Skeletal muscle satellite cell (primary cell): ENCODE measurements around the gene TRAFD1.
"Not testable (repeated sequence)": the region's sequence is repeated elsewhere in the genome, so short reads cannot be mapped to it uniquely, and the experiment has no call there.

ENCODE experiments used
- H3K27me3 ChIP-seq: 2 replicates; pipeline ENCODE4 v1.7.0; 2013; ENCODE audit warnings: low read length; ENCODE audit not compliant: control insufficient read depth, insufficient read depth
- H3K36me3 ChIP-seq: 2 replicates; pipeline ENCODE4 v1.7.0; 2013; ENCODE audit warnings: mild to moderate bottlenecking, control low read depth, low read length; ENCODE audit not compliant: insufficient read depth
- H3K4me1 ChIP-seq: 2 replicates; pipeline ENCODE4 v1.7.0; 2013; ENCODE audit warnings: low read length; ENCODE audit not compliant: control insufficient read depth, insufficient read depth
- H3K4me2 ChIP-seq: 2 replicates; pipeline ENCODE4 v1.7.0; 2013; ENCODE audit warnings: mild to moderate bottlenecking, low read length
- H3K4me3 ChIP-seq: 2 replicates; pipeline ENCODE4 v1.7.0; 2013; ENCODE audit warnings: low read length
- H3K9ac ChIP-seq: 2 replicates; pipeline ENCODE4 v1.7.0; 2013; ENCODE audit warnings: mild to moderate bottlenecking, low read depth, low read length, moderate library complexity
- H3K9me3 ChIP-seq: replicated peaks from 2 replicates; pipeline ENCODE4 v1.7.0; 2013; ENCODE audit warnings: mild to moderate bottlenecking, control low read depth, low read length

The TRAFD1 gene

GRCh38 chr12:112103758-112104503 lies 21.4 kb upstream of the TRAFD1 start:
- no peaks in the 10 kb centered on the region for H3K9me3 ChIP-seq
- no peak overlapping the region for H3K4me3 ChIP-seq
- no peaks in the 10 kb centered on the region for H3K27me3 ChIP-seq
- H3K4me2 ChIP-seq: no peak overlapping the region
- H3K36me3 ChIP-seq: peaks cover 15% of the 10 kb centered on the region
- H3K4me1 ChIP-seq: peaks cover 27% of the 10 kb centered on the region
- no peak overlapping the region for H3K9ac ChIP-seq

- Histone ChIP-seq H3K4me2 (peak overlapping the region; percentile 16), H3K9me3 (no peaks in the 10 kb centered on the region), H3K36me3 (peaks cover 13% of the 10 kb centered on the region), H3K27me3 (no peaks in the 10 kb centered on the region), H3K4me1 (peaks cover 30% of the 10 kb centered on the region), H3K4me3 (no peak overlapping the region), H3K9ac (no peak overlapping the region)
These were observed 19.5 kb upstream of the TRAFD1 start for GRCh38 chr12:112105891-112106290.

GRCh38 chr12:112107306-112108201 lies 17.8 kb upstream of the TRAFD1 start:
- H3K9me3 ChIP-seq: no peaks in the 10 kb centered on the region
- peaks cover 9% of the 10 kb centered on the region for H3K36me3 ChIP-seq
- H3K4me1 ChIP-seq: peaks cover 30% of the 10 kb centered on the region
- H3K27me3 ChIP-seq: no peaks in the 10 kb centered on the region
- peak overlapping the region; percentile 93 for H3K9ac ChIP-seq
- H3K4me2 ChIP-seq: peak overlapping the region; percentile 89
- H3K4me3 ChIP-seq: peak overlapping the region; percentile 82

GRCh38 chr12:112108202-112109079 lies 16.9 kb upstream of the TRAFD1 start, which contains the start of gene NAA25:
Gene NAA25 (minus strand): TSS chr12:112108783. CDS start chr12:112108773, 10 bp downstream.
- Histone ChIP-seq H3K9ac (peak within 1 kb of the TSS; percentile 93), H3K27me3 (no peaks in the 10 kb centered on the region), H3K4me3 (peak within 1 kb of the TSS; percentile 82), H3K4me2 (peak within 1 kb of the TSS; percentile 89), H3K9me3 (no peaks in the 10 kb centered on the region), H3K36me3 (peaks cover 9% of the 10 kb centered on the region), H3K4me1 (peaks cover 30% of the 10 kb centered on the region)

- not testable (repeated sequence) for H3K9ac ChIP-seq, H3K4me3 ChIP-seq, H3K36me3 ChIP-seq, H3K9me3 ChIP-seq, H3K4me2 ChIP-seq, H3K27me3 ChIP-seq
- H3K4me1 ChIP-seq: peaks cover 18% of the 10 kb centered on the region
These were observed 14.3 kb upstream of the TRAFD1 start for GRCh38 chr12:112110787-112111662.

GRCh38 chr12:112111931-112112330 lies 13.4 kb upstream of the TRAFD1 start:
- Histone ChIP-seq H3K4me1 (peaks cover 17% of the 10 kb centered on the region), H3K9ac (no peak overlapping the region), H3K4me2 (no peak overlapping the region)

GRCh38 chr12:112112409-112113133 lies 12.8 kb upstream of the TRAFD1 start:
- Histone ChIP-seq H3K9ac (no peak overlapping the region), H3K9me3 (no peaks in the 10 kb centered on the region), H3K4me2 (no peak overlapping the region), H3K4me3 (no peak overlapping the region), H3K27me3 (no peaks in the 10 kb centered on the region), H3K4me1 (peaks cover 14% of the 10 kb centered on the region), H3K36me3 (no peaks in the 10 kb centered on the region)

More at GRCh38 chr12:112111931-112112330, 13.4 kb upstream of the TRAFD1 start:
- Histone ChIP-seq H3K9me3 (no peaks in the 10 kb centered on the region), H3K27me3 (no peaks in the 10 kb centered on the region), H3K36me3 (no peaks in the 10 kb centered on the region), H3K4me3 (no peak overlapping the region)

GRCh38 chr12:112115259-112116045 lies 9.9 kb upstream of the TRAFD1 start:
- Histone ChIP-seq H3K9me3 (no peaks in the 10 kb centered on the region), H3K27me3 (no peaks in the 10 kb centered on the region), H3K4me1 (peaks cover 12% of the 10 kb centered on the region), H3K4me2 (no peak overlapping the region), H3K4me3 (no peak overlapping the region), H3K9ac (no peak overlapping the region), H3K36me3 (no peaks in the 10 kb centered on the region)

- Histone ChIP-seq H3K4me2 (peak overlapping the region; percentile 24), H3K4me1 (peaks cover 12% of the 10 kb centered on the region), H3K9ac (peak overlapping the region; percentile 7), H3K4me3 (no peak overlapping the region), H3K9me3 (no peaks in the 10 kb centered on the region), H3K27me3 (no peaks in the 10 kb centered on the region), H3K36me3 (no peaks in the 10 kb centered on the region)
These were observed 8.9 kb upstream of the TRAFD1 start for GRCh38 chr12:112116232-112117060.
